Measurements from ENCODE around the gene CAST.

The CAST gene

GRCh38 chr5:96642281-96642640, 19.9 kb upstream of the CAST start:
- DNase-seq (ENCODE audit: low spot score): no peak

GRCh38 chr5:96645091-96645490, 17.1 kb upstream of the CAST start:
- DNase-seq (ENCODE audit: low spot score): no peak

- DNase-seq (ENCODE audit: low spot score): no peak
Measured at GRCh38 chr5:96648023-96648422, 14.2 kb upstream of the CAST start.

GRCh38 chr5:96648593-96648992, 13.6 kb upstream of the CAST start:
- no peak for DNase-seq (ENCODE audit: low spot score)

GRCh38 chr5:96649251-96649662, 12.9 kb upstream of the CAST start:
- DNase-seq (ENCODE audit: low spot score): no peak

- DNase-seq (ENCODE audit: low spot score): no peak
Measured at GRCh38 chr5:96649681-96650540, 12.3 kb upstream of the CAST start.

GRCh38 chr5:96651047-96651446, 11.1 kb upstream of the CAST start:
- DNase-seq (ENCODE audit: low spot score): no peak

GRCh38 chr5:96651948-96652753, 10.0 kb upstream of the CAST start:
- peak; percentile 26 for DNase-seq (ENCODE audit: low spot score)

GRCh38 chr5:96652769-96653454, 9.3 kb upstream of the CAST start:
- DNase-seq (ENCODE audit: low spot score): no peak

- DNase-seq (ENCODE audit: low spot score): no peak
Measured at GRCh38 chr5:96654209-96654608, 8.0 kb upstream of the CAST start.

- DNase-seq (ENCODE audit: low spot score): no peak
Measured at GRCh38 chr5:96655085-96655484, 7.1 kb upstream of the CAST start.

GRCh38 chr5:96655506-96655905, 6.7 kb upstream of the CAST start:
- DNase-seq (ENCODE audit: low spot score): no peak

- DNase-seq (ENCODE audit: low spot score): peak; percentile 97
Measured at GRCh38 chr5:96657068-96657467, 5.1 kb upstream of the CAST start.

- peak; percentile 44 for DNase-seq (ENCODE audit: low spot score)
Measured at GRCh38 chr5:96658272-96658671, 3.9 kb upstream of the CAST start.

- no peak for DNase-seq (ENCODE audit: low spot score)
Measured at GRCh38 chr5:96659170-96659569, 3.0 kb upstream of the CAST start.

GRCh38 chr5:96660971-96661854, 963 bp upstream of the CAST start:
- peak; percentile 45 for DNase-seq (ENCODE audit: low spot score)

GRCh38 chr5:96662725-96663518, 746 bp downstream of the CAST start:
- DNase-seq (ENCODE audit: low spot score): peak; percentile 90

GRCh38 chr5:96663608-96664007, 1.4 kb downstream of the CAST start:
- DNase-seq (ENCODE audit: low spot score): no peak

GRCh38 chr5:96664669-96665068, 2.5 kb downstream of the CAST start:
- DNase-seq (ENCODE audit: low spot score): peak; percentile 90

- no peak for DNase-seq (ENCODE audit: low spot score)
Measured at GRCh38 chr5:96668725-96669124, 6.5 kb downstream of the CAST start.

- no peak for DNase-seq (ENCODE audit: low spot score)
Measured at GRCh38 chr5:96669909-96670308, 7.7 kb downstream of the CAST start.
